D341Med (cell line): ENCODE measurements around the gene C6orf118.

Experiments used
- DNase-seq: peaks from one replicate; pipeline ENCODE4 v3.0.0; 2012; ENCODE audit warnings: low spot score

The C6orf118 gene

GRCh38 chr6:165244524-165245247, 64.7 kb downstream of the C6orf118 start:
- DNase-seq: no peak

GRCh38 chr6:165243801-165244200, 65.6 kb downstream of the C6orf118 start:
- no peak for DNase-seq

DNA sequence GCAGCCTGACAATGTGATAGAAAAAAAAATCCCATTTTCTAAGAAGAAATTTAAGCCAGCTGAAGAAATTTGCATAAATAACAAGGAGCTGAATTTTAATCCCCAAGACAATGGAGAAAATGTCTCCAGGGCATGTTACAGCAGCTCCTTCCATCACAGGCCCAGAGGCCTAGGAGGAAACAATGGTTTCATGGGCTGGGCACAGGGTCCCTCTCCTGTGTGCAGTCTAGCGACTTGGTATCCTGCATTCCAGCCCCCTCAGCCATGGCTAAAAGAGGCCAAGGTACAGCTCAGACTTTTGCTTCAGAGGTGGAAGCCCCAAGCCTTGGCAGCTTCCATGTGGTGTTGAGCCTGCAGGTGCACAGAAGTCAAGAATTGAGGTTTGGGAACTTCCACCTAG, 73.1 kb downstream of the C6orf118 start:
- no peak for DNase-seq

GRCh38 chr6:165232731-165233488, 76.5 kb downstream of the C6orf118 start:
- DNase-seq: no peak

- peak; percentile 55 for DNase-seq
Measured at GRCh38 chr6:165231581-165232561, 77.5 kb downstream of the C6orf118 start.

DNA sequence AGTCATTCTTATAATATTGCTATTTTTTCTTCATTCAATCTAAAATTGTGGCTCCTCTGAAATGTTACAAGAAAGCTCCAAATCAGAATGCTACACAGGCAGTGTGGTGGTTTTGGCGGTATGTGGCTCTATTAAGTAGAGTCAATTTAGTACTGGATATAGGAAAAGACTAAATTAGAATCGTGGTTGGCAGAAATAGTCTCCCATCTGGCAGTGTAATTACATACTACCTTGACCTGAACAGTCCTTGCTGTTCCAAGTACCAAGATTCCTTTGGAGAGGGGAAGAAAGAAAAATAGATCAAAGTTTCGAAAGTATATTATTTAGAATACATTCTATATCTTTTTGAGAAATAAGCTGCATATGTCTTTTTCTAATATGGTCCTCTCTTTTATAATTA, 78.2 kb downstream of the C6orf118 start:
- DNase-seq: no peak
